Measurements from ENCODE around the gene NSRP1.

Gene NSRP1

DNA sequence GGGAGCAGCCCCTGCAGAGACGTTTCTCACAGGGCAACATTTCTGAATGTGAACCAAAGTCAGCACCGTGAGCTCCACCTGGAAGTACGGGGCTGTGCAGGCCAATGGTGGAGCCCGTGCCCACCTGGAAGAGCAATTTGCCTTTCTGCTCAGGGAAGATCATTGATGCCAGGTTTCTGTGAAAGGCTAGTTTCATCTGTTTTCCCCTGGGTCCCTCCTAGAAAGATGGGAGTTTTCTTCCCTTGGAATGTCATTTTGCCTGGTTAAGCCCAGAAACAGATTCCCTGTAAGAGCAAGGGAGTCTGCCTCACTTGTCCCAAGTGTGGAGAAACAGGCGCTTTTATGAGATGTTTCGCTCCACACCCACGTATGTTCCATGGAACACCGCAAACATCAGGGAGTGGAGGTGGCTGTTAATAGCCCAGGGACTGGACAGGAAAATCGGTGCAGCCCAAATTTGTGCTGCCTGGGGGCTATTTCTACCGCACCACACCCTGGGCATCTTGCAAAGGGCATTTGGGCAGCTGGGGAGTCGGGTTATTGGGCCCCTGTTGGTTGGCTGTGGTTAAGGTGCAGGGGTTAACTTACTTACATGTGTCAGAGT, 116.3 kb downstream of the NSRP1 start:
- no peak for ATAC-seq
- Mint-ChIP-seq H3K36me3 (peaks cover under 1% of the 10 kb centered on the region), H3K4me1 (peaks cover 25% of the 10 kb centered on the region), H3K9me3 (no peaks in the 10 kb centered on the region), H3K4me3 (no peak overlapping the region), H3K27ac (no peak overlapping the region)
- no peak for DNase-seq (ENCODE audit: low spot score in 2 of 2)

DNA sequence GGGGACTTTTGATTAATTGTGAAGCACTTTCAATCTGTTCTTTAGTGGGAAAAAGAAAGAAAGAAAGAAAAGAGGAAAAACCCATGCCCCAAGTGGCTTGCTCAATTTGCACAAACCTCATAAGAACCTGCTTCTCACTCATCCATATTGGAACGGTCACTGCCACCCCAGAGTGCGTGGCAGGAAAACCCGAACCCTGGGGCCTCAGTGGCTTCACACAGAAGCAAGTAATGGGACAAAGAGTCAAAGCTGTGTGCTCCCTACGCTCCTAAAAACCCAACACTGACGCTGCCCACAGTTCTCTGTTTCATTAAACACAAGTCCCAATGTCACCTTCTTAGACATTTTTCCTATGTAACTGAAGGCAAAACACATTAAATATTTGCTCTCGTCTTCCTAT, 117.7 kb downstream of the NSRP1 start:
- no peak for DNase-seq (ENCODE audit: low spot score in 2 of 2)
- ATAC-seq: no peak
- Mint-ChIP-seq H3K4me3 (no peak overlapping the region), H3K9me3 (no peaks in the 10 kb centered on the region), H3K4me1 (peaks cover 35% of the 10 kb centered on the region), H3K27ac (no peak overlapping the region), H3K36me3 (peaks cover 6% of the 10 kb centered on the region)

DNA sequence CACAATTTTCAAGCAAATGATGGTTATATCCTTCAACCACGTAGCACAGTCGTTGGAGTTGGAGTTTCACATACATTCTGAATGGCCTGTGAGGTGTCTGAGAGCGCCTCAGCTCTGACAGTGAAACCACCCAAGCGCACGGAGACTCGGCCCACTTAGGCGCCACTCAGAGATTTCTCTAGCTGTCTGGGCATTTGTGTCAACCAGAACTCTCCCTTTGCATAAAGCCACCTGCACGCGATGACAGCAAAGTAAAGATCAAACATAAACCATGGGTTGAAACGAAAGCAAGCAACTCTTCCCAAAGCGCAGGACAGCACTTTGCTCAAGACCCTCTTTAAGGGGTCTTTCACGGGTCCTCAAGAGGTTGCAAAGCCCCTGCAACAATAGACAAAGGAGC, 118.3 kb downstream of the NSRP1 start:
- peaks cover 30% of the 10 kb centered on the region for H3K4me1 Mint-ChIP-seq
- peak overlapping the region; percentile 64 for H3K4me3 Mint-ChIP-seq
- ATAC-seq: peak; percentile 65
- no peak for DNase-seq (ENCODE audit: low spot score in 2 of 2)
- peaks cover 6% of the 10 kb centered on the region for H3K36me3 Mint-ChIP-seq
- no peak overlapping the region for H3K27ac Mint-ChIP-seq
- H3K9me3 Mint-ChIP-seq: no peaks in the 10 kb centered on the region

DNA sequence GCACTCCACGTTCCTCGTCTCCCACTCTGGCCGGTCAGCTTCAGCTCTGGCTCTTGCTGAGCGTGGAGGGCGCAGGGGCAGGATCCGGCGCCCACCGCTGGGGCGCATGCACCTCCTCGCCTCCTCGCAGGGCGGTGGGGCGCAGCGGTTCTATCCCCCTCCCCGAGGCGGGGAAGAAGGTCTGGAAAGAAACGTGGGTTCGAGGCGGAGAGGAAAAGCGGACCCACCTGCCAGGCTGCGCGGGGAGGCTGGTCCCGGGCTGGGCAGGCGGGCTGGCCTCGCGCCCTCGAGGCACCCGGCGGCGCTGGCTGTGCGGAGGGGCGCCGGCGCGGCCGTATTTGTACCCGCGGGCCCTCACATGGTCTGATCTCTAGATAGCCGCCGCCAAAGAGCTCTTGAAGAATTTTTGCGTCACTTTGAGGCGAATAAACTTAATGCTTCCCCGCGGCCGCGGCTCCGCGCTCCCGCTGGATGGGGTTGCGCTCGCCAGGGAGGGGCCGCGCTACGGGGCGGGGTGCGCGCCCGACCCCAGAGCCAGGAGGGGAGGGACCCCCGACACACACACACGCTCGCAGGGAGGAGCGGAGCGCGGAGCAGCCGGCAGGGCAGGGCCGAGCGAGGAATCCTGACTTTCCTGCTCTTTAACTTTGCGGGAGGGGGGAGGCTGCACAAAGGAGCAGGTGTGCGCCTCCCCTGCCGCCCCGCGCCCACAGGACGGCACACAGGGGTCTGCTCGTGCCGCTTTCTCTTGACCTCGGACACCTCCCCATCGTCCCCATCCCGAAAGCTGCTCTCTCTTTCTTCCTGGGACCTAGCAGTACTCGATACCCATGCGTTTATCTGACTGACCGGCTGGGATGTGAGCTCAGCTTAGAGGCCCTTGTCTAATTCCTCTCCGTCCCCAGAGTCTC, 119.0 kb downstream of the NSRP1 start, which contains the start of gene SLC6A4:
Gene SLC6A4 (minus strand): TSS at position 312 of the 911 bp plus-strand sequence. CDS start 13,739 bp downstream, outside the sequence.
- Mint-ChIP-seq H3K4me3 (peak within 1 kb of the TSS; percentile 64), H3K27ac (no peak within 1 kb of the TSS), H3K9me3 (no peaks in the 10 kb centered on the region), H3K4me1 (peaks cover 25% of the 10 kb centered on the region), H3K36me3 (peaks cover 6% of the 10 kb centered on the region)
- ATAC-seq (peak; percentile 36), DNase-seq (ENCODE audit: low spot score in 2 of 2) (no peak)
